GM19372 (cell line): ENCODE data around the gene GOLGA6L9.
A peak's percentile ranks its signal among the peaks of the same experiment; 100 is the strongest.
"Not testable (repeated sequence)": the region's sequence is repeated elsewhere in the genome, so short reads cannot be mapped to it uniquely, and the experiment has no call there.

Source experiments
- ATAC-seq: cut with Tn5 transposase; IDR thresholded peaks from one replicate; pipeline ENCODE4 v1.9.1; 2021; ENCODE audit warnings: mild to moderate bottlenecking, low read depth, moderate library complexity; ENCODE audit not compliant: unreplicated experiment

GOLGA6L9 gene

DNA sequence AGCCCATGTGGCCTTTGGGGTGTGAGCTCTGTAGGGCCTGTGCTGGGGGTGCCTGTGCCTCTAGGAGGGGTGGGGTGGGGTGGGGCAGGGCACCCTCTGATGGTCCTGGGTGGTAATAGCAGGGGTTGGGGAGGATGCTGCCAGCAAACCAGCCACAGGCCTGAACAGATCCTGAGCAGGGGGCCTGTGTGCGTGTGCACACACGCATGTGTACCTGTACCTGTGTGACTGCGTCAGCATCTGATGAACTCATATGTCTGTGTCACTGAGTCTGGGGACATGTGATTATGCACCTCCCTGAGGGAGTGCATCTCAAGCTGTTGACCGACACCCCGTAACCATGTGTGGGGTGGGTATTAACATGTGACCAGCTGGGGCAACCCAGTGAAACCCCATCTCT is 36.0 kb downstream of the GOLGA6L9 start:
- ATAC-seq = not testable (repeated sequence)

DNA sequence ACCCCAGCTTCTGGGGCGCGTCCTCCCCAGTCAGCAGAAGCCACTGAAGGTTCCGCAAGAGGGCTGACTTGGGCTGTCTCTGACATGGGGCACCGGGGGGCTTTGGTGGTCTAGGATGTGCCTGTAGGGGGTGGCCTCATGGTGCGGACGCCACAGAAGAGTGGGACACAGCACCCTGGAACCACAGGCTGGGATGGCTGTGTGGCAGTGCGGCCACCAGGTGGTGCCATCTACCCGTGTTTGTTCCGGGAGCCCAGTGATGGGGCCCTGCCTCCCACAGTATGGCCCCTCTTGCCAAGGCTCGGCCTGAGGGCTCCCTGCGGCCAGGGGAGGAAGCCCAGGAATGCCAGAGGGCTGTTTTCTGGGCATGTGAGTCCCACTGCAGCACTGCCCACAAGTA is 38.6 kb downstream of the GOLGA6L9 start:
- peak; percentile 96 for ATAC-seq

DNA sequence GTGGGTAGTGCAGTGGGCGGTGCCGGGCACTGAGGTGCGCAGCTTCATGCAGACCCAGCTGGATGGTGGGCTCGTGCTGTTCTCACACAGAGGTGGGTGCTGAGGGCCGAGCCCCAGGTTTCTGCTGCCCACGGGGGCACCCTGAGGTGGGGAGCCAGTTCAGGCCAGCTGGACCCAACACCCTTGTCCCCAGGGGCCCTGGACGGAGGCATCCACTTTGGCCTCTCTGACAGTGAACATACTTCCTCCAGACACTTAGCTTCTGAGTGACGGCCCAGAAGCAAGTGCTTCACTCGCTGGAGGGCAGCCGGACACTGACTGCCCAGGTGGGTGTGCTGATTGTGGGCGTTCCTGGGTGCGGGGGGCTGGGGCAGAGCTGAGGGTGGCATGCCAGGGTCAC is 39.8 kb downstream of the GOLGA6L9 start:
- not testable (repeated sequence) for ATAC-seq

DNA sequence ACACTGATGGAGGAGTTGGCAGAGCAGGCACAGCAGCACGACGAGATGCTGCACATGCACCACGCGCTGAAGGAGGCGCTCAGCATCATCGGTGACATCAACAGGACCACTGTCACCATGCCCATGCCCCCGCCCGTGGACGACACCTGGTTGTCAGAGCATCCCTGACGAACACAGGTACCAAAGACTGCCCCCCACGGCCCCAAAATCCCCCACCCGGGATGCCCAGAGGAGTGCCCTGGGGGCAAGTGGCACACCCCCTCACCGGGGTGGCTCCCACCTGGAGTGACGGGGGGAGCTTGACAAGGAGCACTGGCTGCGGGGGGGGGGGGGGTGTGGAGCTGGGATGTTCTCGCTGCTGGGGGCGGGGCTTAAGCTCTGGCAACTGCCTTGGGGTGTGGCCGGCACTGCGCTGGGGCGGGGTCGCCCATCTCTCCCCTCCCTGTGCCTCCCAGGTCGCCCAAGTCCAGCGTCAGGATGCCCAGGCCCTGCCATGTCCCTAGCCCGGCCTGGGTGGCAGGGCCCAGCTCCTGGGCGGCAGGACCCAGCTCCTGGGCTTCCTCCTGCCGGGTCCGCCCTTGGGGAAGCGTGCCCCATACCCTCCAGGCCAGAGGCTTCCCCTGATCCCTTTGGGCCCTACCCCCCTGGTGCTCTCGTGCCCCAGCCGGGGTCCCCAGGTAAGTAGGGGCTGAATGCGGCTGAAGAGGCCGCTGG is 42.8 kb downstream of the GOLGA6L9 start:
- ATAC-seq = not testable (repeated sequence)

DNA sequence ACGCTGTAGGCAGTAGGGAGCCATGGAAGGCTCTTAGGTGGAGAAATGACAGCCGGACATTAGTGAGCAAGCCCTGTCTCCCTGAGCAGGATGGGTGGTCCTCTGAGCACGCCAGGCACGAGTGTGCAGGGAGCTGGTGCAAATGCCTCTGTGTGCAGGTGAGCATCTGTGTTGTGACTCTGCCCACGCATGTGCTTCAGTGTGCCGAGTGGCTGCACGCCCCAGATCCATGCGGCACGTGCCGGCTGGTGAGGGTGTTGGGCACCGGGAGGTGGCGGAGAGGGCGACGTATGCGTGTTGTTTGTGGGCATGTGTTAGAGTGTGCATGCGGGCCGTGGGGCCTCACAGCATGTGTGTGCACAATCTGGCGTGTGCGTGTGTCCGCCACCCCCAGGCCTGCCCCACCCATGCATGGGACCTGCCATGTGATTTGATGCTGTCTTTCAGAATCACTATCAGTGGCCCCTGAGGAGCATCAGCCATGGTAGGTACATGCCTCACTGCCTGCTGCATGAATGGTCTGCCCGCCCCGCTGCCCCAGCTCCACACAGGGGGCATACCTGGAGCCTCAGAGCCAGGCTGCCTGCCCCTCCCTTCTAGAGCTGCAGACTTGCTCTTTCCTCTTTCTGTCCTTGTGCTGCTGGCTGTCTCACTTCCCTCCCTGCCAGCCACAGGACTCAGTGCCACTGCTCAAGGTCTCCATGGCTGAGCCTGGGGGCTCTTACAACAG is 45.1 kb downstream of the GOLGA6L9 start:
- ATAC-seq = not testable (repeated sequence)

DNA sequence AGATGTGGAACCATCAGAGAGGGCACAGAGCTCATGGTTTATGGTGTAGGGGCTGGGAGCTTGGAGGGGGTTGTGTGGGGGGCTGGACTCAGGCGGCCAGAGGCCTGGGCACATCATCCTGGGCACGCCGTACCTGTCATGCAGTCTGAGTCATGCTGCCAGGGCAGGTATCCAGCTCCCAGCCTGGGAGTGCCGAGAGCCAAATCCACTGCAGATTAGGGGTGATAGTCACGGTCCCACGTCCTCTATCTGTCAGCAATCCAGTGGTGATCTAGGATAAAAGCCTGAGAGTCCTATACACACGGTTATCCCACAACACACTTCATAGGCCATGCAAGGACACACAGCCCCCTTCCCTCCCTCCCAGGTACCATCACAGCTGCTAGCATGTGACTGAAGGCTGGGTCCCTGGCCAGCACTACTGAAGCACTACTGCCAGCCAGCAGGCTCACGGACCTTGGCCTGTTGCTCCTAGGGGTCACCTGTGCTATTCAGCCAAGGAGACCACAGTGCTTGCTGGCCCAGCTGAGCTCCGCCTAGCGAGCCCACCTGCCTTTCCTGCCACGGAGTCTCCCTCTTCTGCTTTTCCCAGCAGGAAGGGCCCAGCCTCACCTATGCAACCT is 45.8 kb downstream of the GOLGA6L9 start:
- ATAC-seq = not testable (repeated sequence)

DNA sequence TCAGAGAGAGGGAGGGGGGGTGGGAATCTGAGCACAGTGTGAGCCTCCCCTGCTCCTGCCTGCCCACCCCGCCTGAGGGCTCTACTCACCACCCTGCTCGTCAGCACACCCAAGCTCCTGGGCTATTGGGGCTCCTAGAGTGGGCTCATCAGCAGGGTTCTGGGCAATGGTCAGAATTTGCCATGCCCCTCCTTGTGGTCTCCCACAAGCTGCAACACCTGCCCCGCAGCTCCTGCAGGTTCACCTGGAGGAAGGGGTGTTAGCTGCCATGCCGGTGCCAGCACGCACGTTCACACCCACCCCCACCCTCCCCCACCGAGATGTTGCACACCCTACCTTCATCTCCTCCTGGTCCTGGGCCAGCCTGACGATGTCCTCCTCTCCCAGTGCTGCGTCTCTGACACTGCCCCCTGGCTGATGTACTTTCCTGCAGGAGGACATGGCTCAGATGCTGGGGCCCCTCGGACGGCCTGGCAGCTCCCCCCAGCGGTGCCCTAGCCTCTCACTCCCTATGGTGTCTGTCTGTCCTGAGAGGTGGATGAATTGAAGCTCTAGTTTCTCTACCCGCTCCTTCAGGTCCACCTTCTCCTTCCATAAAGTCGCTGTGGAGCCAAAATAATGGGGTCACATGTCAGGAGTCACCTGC is 47.2 kb downstream of the GOLGA6L9 start:
- ATAC-seq = not testable (repeated sequence)

DNA sequence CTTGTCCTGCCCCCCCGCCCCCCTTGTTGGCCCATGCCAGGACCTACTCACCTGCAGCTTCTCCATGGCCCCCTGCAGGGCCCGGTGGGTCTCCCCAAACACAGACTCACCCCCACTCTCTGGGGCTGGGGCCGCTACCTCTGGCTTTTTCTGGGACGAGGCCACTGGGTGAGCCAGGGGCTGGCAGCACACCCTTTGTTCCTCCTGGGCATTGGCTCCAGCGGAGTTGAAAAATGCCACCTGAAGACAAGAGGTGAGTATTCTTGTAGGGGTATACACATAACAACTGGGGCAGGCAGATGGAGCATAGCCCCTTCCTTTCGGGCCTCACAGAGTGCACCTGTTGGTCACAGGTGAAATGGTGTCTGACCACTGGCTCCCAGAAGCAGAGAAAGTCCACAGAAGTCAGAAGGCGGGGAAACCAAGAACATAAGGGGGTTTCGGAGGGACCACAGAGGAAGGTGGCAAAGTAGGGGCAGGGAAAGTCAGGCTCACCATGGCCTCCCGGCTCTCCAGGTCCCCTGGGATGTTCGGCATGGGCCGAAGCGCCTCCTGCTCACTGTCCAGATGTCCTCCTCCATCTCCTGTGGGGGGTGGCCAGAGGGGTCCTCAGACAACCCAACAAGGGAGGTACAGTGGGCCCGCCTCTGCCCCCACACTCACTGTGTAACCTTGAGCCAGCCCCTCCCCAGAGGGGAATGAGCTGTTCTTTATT is 47.9 kb downstream of the GOLGA6L9 start:
- ATAC-seq = not testable (repeated sequence)
